HG02610 (cell line): ENCODE data around the gene ELFN2.

Source experiments
- ATAC-seq: cut with Tn5 transposase; IDR thresholded peaks from one replicate; pipeline ENCODE4 v1.9.1; 2021; ENCODE audit warnings: mild to moderate bottlenecking, moderate library complexity; ENCODE audit not compliant: unreplicated experiment

ELFN2 gene

GRCh38 chr22:37390075-37390474, 37.2 kb downstream of the ELFN2 start:
- no peak for ATAC-seq

GRCh38 chr22:37388538-37388937, 38.7 kb downstream of the ELFN2 start:
- no peak for ATAC-seq

GRCh38 chr22:37387793-37388192, 39.5 kb downstream of the ELFN2 start:
- ATAC-seq, result no peak

GRCh38 chr22:37386441-37386840, 40.8 kb downstream of the ELFN2 start:
- ATAC-seq, result no peak

- ATAC-seq, result no peak
Observed at GRCh38 chr22:37384691-37385090, 42.6 kb downstream of the ELFN2 start.

DNA sequence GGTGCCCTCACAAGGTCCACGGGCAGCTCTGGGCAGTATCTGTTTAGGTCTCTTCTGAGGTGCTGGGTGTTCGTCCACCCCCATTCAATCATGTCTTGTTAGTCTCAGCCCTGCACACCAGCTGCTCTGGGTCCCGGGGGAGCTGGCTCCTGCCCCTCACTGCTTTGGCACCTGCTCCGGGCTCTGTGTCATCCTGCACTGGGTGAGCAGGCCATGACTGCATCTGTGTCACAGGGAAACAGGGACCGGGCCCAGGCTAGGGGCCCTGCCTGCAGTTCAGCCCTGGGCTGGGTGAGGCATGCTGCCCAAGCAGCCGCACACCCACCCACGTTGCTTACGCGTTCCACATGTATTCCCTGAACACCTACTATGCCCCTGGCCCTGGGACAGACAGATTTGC, 43.9 kb downstream of the ELFN2 start:
- ATAC-seq, result no peak

GRCh38 chr22:37381489-37381888, 45.8 kb downstream of the ELFN2 start:
- no peak for ATAC-seq

- no peak for ATAC-seq
Observed at GRCh38 chr22:37379722-37380121, 47.6 kb downstream of the ELFN2 start.

GRCh38 chr22:37379085-37379484, 48.2 kb downstream of the ELFN2 start:
- ATAC-seq, result no peak

GRCh38 chr22:37378642-37379058, 48.6 kb downstream of the ELFN2 start:
- ATAC-seq, result no peak

DNA sequence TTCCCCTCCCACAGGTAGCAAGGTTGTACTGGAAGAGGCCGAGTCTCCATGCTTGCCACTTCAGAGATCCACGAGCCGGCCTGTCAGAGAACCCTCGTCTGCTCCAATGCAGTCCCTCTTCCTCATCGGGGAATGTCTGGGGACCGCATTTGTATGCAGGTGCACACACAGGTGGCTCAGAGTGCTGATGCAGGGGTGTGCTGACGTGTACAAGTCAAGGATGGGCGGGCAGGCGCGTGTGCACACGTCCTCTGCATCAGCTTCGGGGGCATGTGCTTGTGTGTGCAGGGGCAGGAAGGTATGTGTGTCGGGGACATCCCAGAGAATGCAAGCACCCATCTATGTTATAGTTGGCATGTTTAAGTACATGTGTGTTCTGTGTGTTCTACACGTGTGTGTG, 49.4 kb downstream of the ELFN2 start:
- ATAC-seq, result no peak

- ATAC-seq, result no peak
Observed at GRCh38 chr22:37377138-37377537, 50.1 kb downstream of the ELFN2 start.

DNA sequence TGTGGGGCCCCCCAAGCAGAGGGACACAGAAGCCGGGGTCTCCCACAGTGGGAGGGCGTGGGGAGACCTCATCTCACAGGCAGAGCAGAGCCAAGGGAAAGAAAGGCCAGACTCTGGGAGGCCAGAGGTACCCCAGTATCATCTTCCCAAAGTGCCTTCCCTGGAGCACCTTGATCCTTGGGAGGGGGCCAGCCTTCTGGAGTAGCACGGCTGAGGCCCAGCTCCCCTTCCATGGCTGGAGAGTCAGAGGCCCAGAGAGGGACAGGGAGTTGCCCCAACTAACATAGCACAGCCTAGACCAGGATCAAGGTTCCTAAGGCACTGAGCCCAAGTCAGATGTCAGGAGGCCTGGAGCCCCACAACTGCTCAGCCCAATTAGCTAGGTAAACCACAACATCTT, 50.6 kb downstream of the ELFN2 start:
- ATAC-seq, result no peak

DNA sequence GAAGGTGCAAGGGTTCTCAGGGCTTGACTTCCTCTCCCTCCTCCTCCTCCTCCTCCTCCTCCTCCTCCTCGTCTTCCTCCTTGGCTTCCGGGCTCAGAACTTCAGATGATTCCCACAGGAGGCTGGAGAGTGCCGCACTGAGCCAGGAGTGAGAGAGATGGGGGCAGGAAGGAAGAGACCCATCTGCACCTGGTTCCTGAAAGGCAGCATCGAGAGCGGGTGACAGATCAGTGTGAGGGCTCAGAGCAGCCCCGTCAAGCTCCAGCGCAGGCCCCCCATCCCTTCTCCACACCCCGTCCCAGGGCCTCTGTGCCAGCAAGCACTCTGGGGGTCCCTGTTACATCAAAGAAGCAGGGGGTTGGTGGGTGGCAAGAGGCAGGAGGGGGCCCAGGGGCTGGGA, 51.5 kb downstream of the ELFN2 start:
- ATAC-seq, result no peak

GRCh38 chr22:37374571-37374970, 52.7 kb downstream of the ELFN2 start:
- ATAC-seq, result no peak

- ATAC-seq, result no peak
Observed at GRCh38 chr22:37373451-37373850, 53.8 kb downstream of the ELFN2 start.

DNA sequence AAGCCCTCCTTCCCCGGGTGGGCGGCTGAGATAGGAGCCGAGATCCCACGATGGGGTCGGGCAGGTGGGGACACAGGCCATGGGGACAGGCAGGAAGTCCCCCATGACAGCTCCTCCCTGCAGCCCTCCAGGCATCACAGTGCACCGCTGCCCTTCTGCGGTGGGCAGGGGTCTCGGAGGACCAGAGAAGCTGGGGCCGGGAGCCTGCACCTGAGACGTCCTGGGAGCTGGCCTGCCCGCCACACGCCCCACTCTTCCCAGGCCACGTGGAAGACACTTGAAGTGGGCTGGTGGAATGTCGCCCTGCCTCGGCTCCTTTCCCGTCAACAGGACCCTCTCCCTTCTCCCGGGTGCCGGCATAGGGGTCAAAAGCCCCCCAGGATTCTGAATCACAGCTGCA, 55.4 kb downstream of the ELFN2 start:
- no peak for ATAC-seq

GRCh38 chr22:37371491-37371890, 55.8 kb downstream of the ELFN2 start:
- no peak for ATAC-seq

DNA sequence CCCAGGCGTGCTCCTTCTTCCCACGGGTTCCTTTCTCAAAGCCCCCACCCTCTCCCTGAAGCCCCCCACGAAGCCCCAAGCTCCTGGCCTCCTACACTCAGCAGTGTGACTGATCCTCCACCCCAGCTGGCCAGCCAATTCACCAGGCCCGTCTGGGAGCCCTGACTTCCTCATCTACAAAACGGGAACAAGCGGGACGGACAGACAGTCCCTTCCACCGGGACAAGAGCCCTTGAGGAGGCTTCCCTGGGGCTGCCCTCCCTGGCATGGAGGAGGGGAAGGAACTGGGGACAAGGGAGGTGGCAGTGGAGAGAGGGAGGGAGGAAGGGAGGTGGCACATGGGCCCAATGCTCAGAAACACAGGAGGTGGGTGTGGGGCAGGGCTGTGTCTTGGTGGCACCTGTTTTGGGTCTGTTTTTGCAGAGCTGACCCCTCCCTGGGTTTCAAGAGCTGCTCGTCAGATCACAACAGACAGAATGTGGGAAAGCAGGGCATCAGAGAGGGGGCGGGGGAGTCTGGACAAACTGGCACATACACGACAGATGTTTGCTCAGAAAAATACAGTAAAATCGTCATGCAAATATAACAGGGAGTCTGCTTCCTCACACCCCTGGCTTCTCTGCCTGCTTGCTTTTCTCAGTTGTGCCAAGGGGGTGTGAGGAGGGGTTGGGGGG, 56.8 kb downstream of the ELFN2 start:
- no peak for ATAC-seq

- no peak for ATAC-seq
Observed at GRCh38 chr22:37369483-37369882, 57.8 kb downstream of the ELFN2 start.

GRCh38 chr22:37368058-37368457, 59.2 kb downstream of the ELFN2 start:
- ATAC-seq, result no peak

DNA sequence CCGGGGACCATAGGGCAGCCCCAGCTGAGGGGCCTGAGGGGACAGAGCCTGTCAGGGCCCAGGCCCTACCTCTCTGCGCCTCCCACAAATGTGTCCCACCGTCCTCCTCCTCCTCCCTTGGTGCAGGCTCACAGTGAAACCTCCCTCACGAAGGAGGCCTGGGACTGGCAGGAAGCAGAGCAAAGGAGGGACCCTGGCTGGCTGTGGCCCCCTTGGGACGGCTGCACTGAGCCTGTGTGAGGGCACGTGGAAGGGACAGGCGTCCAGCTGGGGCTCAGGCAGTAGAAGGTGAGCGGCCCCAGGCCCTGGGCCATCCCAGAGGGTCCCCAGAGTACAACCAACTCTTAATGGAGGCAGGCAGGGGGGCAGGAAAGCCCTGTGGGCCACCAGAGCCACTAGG, 60.7 kb downstream of the ELFN2 start:
- ATAC-seq, result no peak

DNA sequence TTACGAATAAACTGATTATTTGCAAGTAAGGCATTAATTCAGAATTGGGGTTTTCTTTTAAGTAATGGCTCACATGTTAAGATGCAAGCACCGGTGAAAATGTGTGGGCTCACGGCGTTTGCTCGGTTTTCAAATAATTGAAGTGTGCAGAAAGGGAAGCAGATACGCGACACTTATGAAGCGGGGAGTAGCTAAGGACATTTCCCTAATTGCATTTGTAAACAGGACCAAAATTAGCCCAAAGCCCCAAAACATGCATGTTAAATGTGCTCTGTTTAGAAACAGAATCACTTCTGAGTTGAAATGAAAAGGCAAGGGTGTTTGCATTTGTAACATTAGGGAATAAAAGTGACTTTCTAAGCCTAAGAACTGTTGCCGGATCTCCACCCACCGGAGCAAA, 61.3 kb downstream of the ELFN2 start:
- no peak for ATAC-seq
